NB4 (cell line): ENCODE results near the gene STRN4.
A peak's percentile ranks its signal among the peaks of the same experiment; 100 is the strongest.

ENCODE experiments used
- DNase-seq: peaks from one replicate; pipeline ENCODE4 v3.0.0; 2010; ENCODE audit warnings: low read depth
- H3K4me3 ChIP-seq: one replicate; pipeline ENCODE4 v1.5.1; 2011; ENCODE audit warnings: mild to moderate bottlenecking, low read depth, low read length, moderate library complexity
- CTCF ChIP-seq: IDR thresholded peaks from one replicate; pipeline ENCODE4 v1.5.1; 2012; ENCODE audit warnings: low read depth, low read length
- MAX ChIP-seq: IDR thresholded peaks from 2 replicates; pipeline ENCODE4 v1.6.1; 2011; ENCODE audit warnings: low read depth, low read length
- MYC ChIP-seq: IDR thresholded peaks from 2 replicates; pipeline ENCODE4 v1.6.1; 2011; ENCODE audit warnings: low read depth, low read length
- POLR2A ChIP-seq: IDR thresholded peaks from 2 replicates; pipeline ENCODE4 v1.6.1; 2011; ENCODE audit warnings: mild to moderate bottlenecking; ENCODE audit not compliant: insufficient read length; ENCODE audit errors: extremely low read depth

STRN4 gene

GRCh38 chr19:46728693-46729339, 17.4 kb downstream of the STRN4 start:
- H3K4me3 ChIP-seq, result no peak overlapping the region
- TF ChIP-seq POLR2A (no peak), CTCF (peak; percentile 100)
- peak; percentile 88 for DNase-seq

- DNase-seq, result no peak
- TF ChIP-seq MAX (no peak), MYC (no peak), CTCF (no peak), POLR2A (no peak)
- H3K4me3 ChIP-seq, result no peak overlapping the region
Observed at GRCh38 chr19:46728208-46728607, 18.0 kb downstream of the STRN4 start.

GRCh38 chr19:46727757-46728156, 18.5 kb downstream of the STRN4 start:
- TF ChIP-seq MAX, result no peak
- no peak for TF ChIP-seq POLR2A
- no peak for TF ChIP-seq MYC
- no peak for TF ChIP-seq CTCF
- DNase-seq, result no peak
- no peak overlapping the region for H3K4me3 ChIP-seq

GRCh38 chr19:46726971-46727501, 19.2 kb downstream of the STRN4 start:
- H3K4me3 ChIP-seq, result no peak overlapping the region
- TF ChIP-seq MYC (no peak), CTCF (no peak), POLR2A (no peak), MAX (no peak)
- no peak for DNase-seq

- H3K4me3 ChIP-seq, result no peak overlapping the region
- TF ChIP-seq CTCF, result no peak
- TF ChIP-seq MYC, result no peak
- 0 out of 2 replicates have a peak, but pooled peaks have one; percentile 2 for TF ChIP-seq MAX
- no peak for TF ChIP-seq POLR2A
- DNase-seq, result peak; percentile 47
Observed at GRCh38 chr19:46726551-46726950, 19.7 kb downstream of the STRN4 start.
